HG02870 (cell line): ENCODE results near the gene GPR150.

ENCODE experiments used
- ATAC-seq: cut with Tn5 transposase; IDR thresholded peaks from one replicate; pipeline ENCODE4 v1.9.1; 2021; ENCODE audit warnings: mild to moderate bottlenecking, moderate library complexity; ENCODE audit not compliant: unreplicated experiment

GPR150 gene

GRCh38 chr5:95620030-95620869, at the start of gene GPR150:
TSS of gene GPR150 (plus strand) at chr5:95620087. CDS start at chr5:95620276, 189 bp downstream.
- ATAC-seq, result peak; percentile 51

GRCh38 chr5:95572016-95572415, 47.9 kb upstream of the GPR150 start:
- ATAC-seq, result no peak

GRCh38 chr5:95581576-95581975, 38.3 kb upstream of the GPR150 start:
- no peak for ATAC-seq

GRCh38 chr5:95583992-95584391, 35.9 kb upstream of the GPR150 start:
- ATAC-seq, result no peak

GRCh38 chr5:95590880-95591279, 29.0 kb upstream of the GPR150 start:
- ATAC-seq, result no peak

GRCh38 chr5:95591490-95591901, 28.4 kb upstream of the GPR150 start:
- peak; percentile 96 for ATAC-seq

GRCh38 chr5:95595289-95595931, 24.5 kb upstream of the GPR150 start:
- ATAC-seq, result no peak

GRCh38 chr5:95599252-95599651, 20.6 kb upstream of the GPR150 start:
- ATAC-seq, result no peak

- ATAC-seq, result no peak
Measured at GRCh38 chr5:95600557-95600956, 19.3 kb upstream of the GPR150 start.

- no peak for ATAC-seq
Measured at GRCh38 chr5:95605786-95606185, 14.1 kb upstream of the GPR150 start.

- ATAC-seq, result no peak
Measured at GRCh38 chr5:95606419-95606818, 13.5 kb upstream of the GPR150 start.

- ATAC-seq, result no peak
Measured at GRCh38 chr5:95609711-95610110, 10.2 kb upstream of the GPR150 start.

GRCh38 chr5:95610546-95610945, 9.3 kb upstream of the GPR150 start:
- ATAC-seq, result no peak

- ATAC-seq, result no peak
Measured at GRCh38 chr5:95611396-95611795, 8.5 kb upstream of the GPR150 start.

GRCh38 chr5:95613514-95613913, 6.4 kb upstream of the GPR150 start:
- ATAC-seq, result no peak

- ATAC-seq, result peak; percentile 52
Measured at GRCh38 chr5:95615164-95615467, 4.8 kb upstream of the GPR150 start.

GRCh38 chr5:95617057-95617456, 2.8 kb upstream of the GPR150 start:
- no peak for ATAC-seq

- ATAC-seq, result no peak
Measured at GRCh38 chr5:95619096-95619495, 791 bp upstream of the GPR150 start.

- ATAC-seq, result no peak
Measured at GRCh38 chr5:95619514-95620029, 315 bp upstream of the GPR150 start.

GRCh38 chr5:95620870-95621838, 1.3 kb downstream of the GPR150 start:
- peak; percentile 33 for ATAC-seq
